Activated CD4-positive, alpha-beta memory T cell treated with anti-CD3 and anti-CD28 coated beads for 36 hours (primary cell): ENCODE measurements around the gene LUZP1. TPM values are rescaled to one million over a fixed set of nuclear protein-coding genes. Genes with fewer than 3 reads are reported as not detected.

Source experiments
- CTCF ChIA-PET: fragments of 350-600 bp; sonication (Branson Sonifier 250); formaldehyde crosslinking; loops from one replicate; lab custom pipeline; 2021; ENCODE audit warnings: antibody characterized with exemption, inconsistent platforms; lab: Charles Lee
- POLR2A ChIA-PET: fragments of 350-600 bp; sonication (Branson Sonifier 250); formaldehyde crosslinking; loops from one replicate; lab custom pipeline; 2021; ENCODE audit warnings: antibody characterized with exemption; lab: Charles Lee
- DNase-seq: peaks from one replicate; pipeline ENCODE4 v3.0.0-alpha.2; 2020
- H3K27ac Mint-ChIP-seq: one replicate; pipeline ENCODE4 v1.8.0; 2021; ENCODE audit warnings: mixed read lengths
- H3K27me3 Mint-ChIP-seq: one replicate; pipeline ENCODE4 v1.8.0; 2021; ENCODE audit warnings: mixed read lengths
- H3K36me3 Mint-ChIP-seq: one replicate; pipeline ENCODE4 v1.8.0; 2021; ENCODE audit warnings: mixed read lengths
- H3K4me1 Mint-ChIP-seq: one replicate; pipeline ENCODE4 v1.8.0; 2021; ENCODE audit warnings: low read depth, mixed read lengths
- H3K4me3 Mint-ChIP-seq: one replicate; pipeline ENCODE4 v1.8.0; 2021; ENCODE audit warnings: mild to moderate bottlenecking, mixed read lengths
- H3K9me3 Mint-ChIP-seq: one replicate; pipeline ENCODE4 v1.8.0; 2021; ENCODE audit warnings: mixed read lengths
- intact Hi-C: fragments of 100-400 bp; cut with micrococcal nuclease; formaldehyde crosslinking; loops from one replicate; pipeline ENCODE4 v1.15.1; 2023
- total RNA-seq, 2 experiments: library from RNA; stranded (reverse); gene quantifications; one replicate each; pipeline ENCODE4 v1.2.3, GENCODE V29; 2021

LUZP1 gene
- total RNA-seq, 2 experiments from 2014 or later, result 19.0 to 21.2 TPM

GRCh38 chr1:23185381-23185780, 16.7 kb upstream of the LUZP1 start:
- CTCF ChIA-PET, result interaction anchor here (0.5 to 10.9 kb wide), 49 partner anchors 9 to 219 kb away, joined by 3 to 738 read pairs (median 6); partner anchors contain the start of genes HTR1D, KDM1A, LACTBL1 and LUZP1
- no peaks in the 10 kb centered on the region for H3K36me3 Mint-ChIP-seq
- no peak overlapping the region for H3K4me3 Mint-ChIP-seq
- POLR2A ChIA-PET, result interaction anchor here (0.6 to 2.9 kb wide), 2 partner anchors 86 to 88 kb away, joined by 4 to 19 read pairs; no protein-coding TSS in a partner anchor
- H3K4me1 Mint-ChIP-seq, result peaks cover 5% of the 10 kb centered on the region
- no peak for DNase-seq
- intact Hi-C loops, result no loop called here
- no peak overlapping the region for H3K27ac Mint-ChIP-seq
- no peaks in the 10 kb centered on the region for H3K9me3 Mint-ChIP-seq
- peaks cover 1% of the 10 kb centered on the region for H3K27me3 Mint-ChIP-seq

GRCh38 chr1:23184212-23184934, 15.7 kb upstream of the LUZP1 start:
- intact Hi-C loops, result loop anchor here (1.0 kb wide), 1 partner anchor 86 kb away; no protein-coding TSS in a partner anchor
- peaks cover 5% of the 10 kb centered on the region for H3K4me1 Mint-ChIP-seq
- DNase-seq, result peak; percentile 22
- peak overlapping the region; percentile 55 for H3K4me3 Mint-ChIP-seq
- ChIA-PET POLR2A (interaction anchor here (0.6 to 2.9 kb wide), 5 partner anchors 17 to 164 kb away, joined by 3 to 19 read pairs (median 4); no protein-coding TSS in a partner anchor), CTCF (interaction anchor here (0.5 to 10.9 kb wide), 55 partner anchors 8 to 556 kb away, joined by 3 to 738 read pairs (median 6); partner anchors contain the start of genes HTR1D, KDM1A, LACTBL1 and LUZP1)
- no peaks in the 10 kb centered on the region for H3K9me3 Mint-ChIP-seq
- H3K27ac Mint-ChIP-seq, result no peak overlapping the region
- H3K27me3 Mint-ChIP-seq, result peaks cover 4% of the 10 kb centered on the region
- H3K36me3 Mint-ChIP-seq, result no peaks in the 10 kb centered on the region

- CTCF ChIA-PET, result interaction anchor here (1.3 to 5.1 kb wide), 3 partner anchors 10 to 82 kb away, joined by 3 to 81 read pairs (median 6); partner anchors contain the start of gene LUZP1
- no peak for DNase-seq
- intact Hi-C loops, result no loop called here
- Mint-ChIP-seq H3K36me3 (no peaks in the 10 kb centered on the region), H3K27ac (no peak overlapping the region), H3K4me3 (no peak overlapping the region), H3K27me3 (peaks cover 20% of the 10 kb centered on the region), H3K9me3 (no peaks in the 10 kb centered on the region), H3K4me1 (peaks cover 10% of the 10 kb centered on the region)
- POLR2A ChIA-PET, result interaction anchor here (3.1 kb wide), 1 partner anchor 11 kb away, joined by 12 read pairs; the partner anchor contains the start of gene LUZP1
Observed at GRCh38 chr1:23179862-23180261, 11.2 kb upstream of the LUZP1 start.

- H3K9me3 Mint-ChIP-seq, result no peaks in the 10 kb centered on the region
- intact Hi-C loops, result no loop called here
- H3K36me3 Mint-ChIP-seq, result no peaks in the 10 kb centered on the region
- CTCF ChIA-PET, result interaction anchor here (1.2 to 5.1 kb wide), 4 partner anchors 9 to 474 kb away, joined by 3 to 81 read pairs (median 4); partner anchors contain the start of gene LUZP1
- peaks cover 20% of the 10 kb centered on the region for H3K27me3 Mint-ChIP-seq
- no peak overlapping the region for H3K27ac Mint-ChIP-seq
- H3K4me1 Mint-ChIP-seq, result peaks cover 14% of the 10 kb centered on the region
- POLR2A ChIA-PET, result interaction anchor here (3.1 kb wide), 1 partner anchor 10 kb away, joined by 12 read pairs; the partner anchor contains the start of gene LUZP1
- no peak for DNase-seq
- H3K4me3 Mint-ChIP-seq, result no peak overlapping the region
Observed at GRCh38 chr1:23178950-23179349, 10.3 kb upstream of the LUZP1 start.

GRCh38 chr1:23178414-23178813, 9.8 kb upstream of the LUZP1 start:
- intact Hi-C loops, result no loop called here
- POLR2A ChIA-PET, result interaction anchor here (3.1 kb wide), 1 partner anchor 10 kb away, joined by 12 read pairs; the partner anchor contains the start of gene LUZP1
- H3K4me3 Mint-ChIP-seq, result no peak overlapping the region
- peaks cover 20% of the 10 kb centered on the region for H3K27me3 Mint-ChIP-seq
- no peaks in the 10 kb centered on the region for H3K9me3 Mint-ChIP-seq
- peaks cover 14% of the 10 kb centered on the region for H3K4me1 Mint-ChIP-seq
- no peak for DNase-seq
- CTCF ChIA-PET, result interaction anchor here (1.0 to 5.1 kb wide), 6 partner anchors 9 to 474 kb away, joined by 3 to 81 read pairs (median 4); partner anchors contain the start of gene LUZP1
- H3K27ac Mint-ChIP-seq, result no peak overlapping the region
- H3K36me3 Mint-ChIP-seq, result no peaks in the 10 kb centered on the region

- H3K27me3 Mint-ChIP-seq, result peaks cover 19% of the 10 kb centered on the region
- H3K36me3 Mint-ChIP-seq, result no peaks in the 10 kb centered on the region
- H3K27ac Mint-ChIP-seq, result no peak overlapping the region
- ChIA-PET CTCF (interaction anchor here (1.0 to 5.1 kb wide), 5 partner anchors 8 to 80 kb away, joined by 3 to 81 read pairs (median 6); partner anchors contain the start of gene LUZP1), POLR2A (interaction anchor here (3.1 kb wide), 1 partner anchor 9 kb away, joined by 12 read pairs; the partner anchor contains the start of gene LUZP1)
- DNase-seq, result peak; percentile 70
- peak overlapping the region; percentile 61 for H3K4me3 Mint-ChIP-seq
- H3K9me3 Mint-ChIP-seq, result no peaks in the 10 kb centered on the region
- peaks cover 14% of the 10 kb centered on the region for H3K4me1 Mint-ChIP-seq
- intact Hi-C loops, result no loop called here
Observed at GRCh38 chr1:23177438-23178380, 9.1 kb upstream of the LUZP1 start.

DNA sequence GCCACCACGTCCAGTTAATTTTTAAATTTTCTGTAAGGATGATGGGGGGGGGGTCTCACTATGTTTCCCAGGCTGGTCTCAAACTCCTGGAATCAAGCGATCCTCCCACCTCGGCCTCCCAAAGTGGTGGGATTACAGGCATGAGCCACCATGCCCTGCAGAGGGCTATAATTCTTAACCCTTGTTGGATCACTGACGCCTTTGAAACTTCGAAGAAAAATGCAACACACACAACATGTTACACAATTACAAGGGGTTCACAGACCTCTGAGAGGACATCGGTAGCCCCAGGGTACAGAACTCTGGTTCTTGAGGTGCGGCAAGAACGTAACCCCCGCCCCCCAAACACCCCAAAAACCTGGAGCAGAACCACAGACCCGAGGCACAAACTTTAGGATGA, 8.4 kb upstream of the LUZP1 start:
- ChIA-PET CTCF (interaction anchor here (1.0 to 5.1 kb wide), 4 partner anchors 8 to 79 kb away, joined by 4 to 81 read pairs (median 5); no protein-coding TSS in a partner anchor), POLR2A (interaction anchor here (1.0 to 3.1 kb wide), 3 partner anchors 8 to 77 kb away, joined by 3 to 12 read pairs (median 4); partner anchors contain the start of gene LUZP1)

GRCh38 chr1:23174426-23175110, 5.9 kb upstream of the LUZP1 start:
- H3K4me1 Mint-ChIP-seq, result peaks cover 19% of the 10 kb centered on the region
- DNase-seq, result no peak
- no peaks in the 10 kb centered on the region for H3K9me3 Mint-ChIP-seq
- no peaks in the 10 kb centered on the region for H3K36me3 Mint-ChIP-seq
- CTCF ChIA-PET, result interaction anchor here (1.6 to 3.2 kb wide), 2 partner anchors 10 to 75 kb away, joined by 7 to 32 read pairs; no protein-coding TSS in a partner anchor
- H3K4me3 Mint-ChIP-seq, result no peak overlapping the region
- H3K27me3 Mint-ChIP-seq, result peaks cover 16% of the 10 kb centered on the region
- H3K27ac Mint-ChIP-seq, result peak overlapping the region; percentile 16
- POLR2A ChIA-PET, result interaction anchor here (1.5 kb wide), 1 partner anchor 65 kb away, joined by 7 read pairs; no protein-coding TSS in a partner anchor
- intact Hi-C loops, result no loop called here

More for the DNA sequence above, 8.4 kb upstream of the LUZP1 start:
- intact Hi-C loops, result no loop called here
- H3K27me3 Mint-ChIP-seq, result peaks cover 19% of the 10 kb centered on the region
- H3K36me3 Mint-ChIP-seq, result no peaks in the 10 kb centered on the region
- DNase-seq, result no peak
- no peak overlapping the region for H3K27ac Mint-ChIP-seq
- peaks cover 14% of the 10 kb centered on the region for H3K4me1 Mint-ChIP-seq
- H3K4me3 Mint-ChIP-seq, result peak overlapping the region; percentile 61
- no peaks in the 10 kb centered on the region for H3K9me3 Mint-ChIP-seq

- H3K4me1 Mint-ChIP-seq, result peaks cover 24% of the 10 kb centered on the region
- POLR2A ChIA-PET, result interaction anchor here (0.5 kb wide), 1 partner anchor 114 kb away, joined by 3 read pairs; no protein-coding TSS in a partner anchor
- peaks cover 7% of the 10 kb centered on the region for H3K27me3 Mint-ChIP-seq
- no peaks in the 10 kb centered on the region for H3K9me3 Mint-ChIP-seq
- DNase-seq, result no peak
- intact Hi-C loops, result no loop called here
- H3K4me3 Mint-ChIP-seq, result no peak overlapping the region
- H3K27ac Mint-ChIP-seq, result no peak overlapping the region
- no peaks in the 10 kb centered on the region for H3K36me3 Mint-ChIP-seq
- CTCF ChIA-PET, result interaction anchor here (0.8 to 3.2 kb wide), 5 partner anchors 10 to 72 kb away, joined by 3 to 13 read pairs (median 3); no protein-coding TSS in a partner anchor
Observed at GRCh38 chr1:23171181-23171755, 2.6 kb upstream of the LUZP1 start.

- Mint-ChIP-seq H3K4me1 (peaks cover 32% of the 10 kb centered on the region), H3K27me3 (no peaks in the 10 kb centered on the region), H3K4me3 (peak overlapping the region; percentile 48), H3K27ac (no peak overlapping the region), H3K36me3 (no peaks in the 10 kb centered on the region), H3K9me3 (no peaks in the 10 kb centered on the region)
- POLR2A ChIA-PET, result interaction anchor here (0.9 to 3.1 kb wide), 4 partner anchors 8 to 175 kb away, joined by 3 to 14 read pairs (median 9); partner anchors contain the start of gene HNRNPR
- DNase-seq, result peak; percentile 31
- CTCF ChIA-PET, result interaction anchor here (2.0 to 3.2 kb wide), 3 partner anchors 9 to 71 kb away, joined by 6 to 20 read pairs (median 13); no protein-coding TSS in a partner anchor
- intact Hi-C loops, result loop anchor here (2.0 kb wide), 2 partner anchors 21 to 67 kb away; no protein-coding TSS in a partner anchor
Observed at GRCh38 chr1:23169727-23170335, 1.2 kb upstream of the LUZP1 start.
